Activated gamma-delta T cell (primary cell): ENCODE data around the gene NFE2L2.
"Not testable (repeated sequence)": the region's sequence is repeated elsewhere in the genome, so short reads cannot be mapped to it uniquely, and the experiment has no call there.

Source experiments
- DNase-seq: peaks from one replicate; lab custom pipeline; 2025; lab: John Stamatoyannopoulos, UW
- total RNA-seq, 2 donors: gene quantifications; one replicate each; lab custom pipeline; 2026; lab: John Stamatoyannopoulos, UW

Gene NFE2L2
- 113 to 143 reads per million in 2 donors for total RNA-seq

DNA sequence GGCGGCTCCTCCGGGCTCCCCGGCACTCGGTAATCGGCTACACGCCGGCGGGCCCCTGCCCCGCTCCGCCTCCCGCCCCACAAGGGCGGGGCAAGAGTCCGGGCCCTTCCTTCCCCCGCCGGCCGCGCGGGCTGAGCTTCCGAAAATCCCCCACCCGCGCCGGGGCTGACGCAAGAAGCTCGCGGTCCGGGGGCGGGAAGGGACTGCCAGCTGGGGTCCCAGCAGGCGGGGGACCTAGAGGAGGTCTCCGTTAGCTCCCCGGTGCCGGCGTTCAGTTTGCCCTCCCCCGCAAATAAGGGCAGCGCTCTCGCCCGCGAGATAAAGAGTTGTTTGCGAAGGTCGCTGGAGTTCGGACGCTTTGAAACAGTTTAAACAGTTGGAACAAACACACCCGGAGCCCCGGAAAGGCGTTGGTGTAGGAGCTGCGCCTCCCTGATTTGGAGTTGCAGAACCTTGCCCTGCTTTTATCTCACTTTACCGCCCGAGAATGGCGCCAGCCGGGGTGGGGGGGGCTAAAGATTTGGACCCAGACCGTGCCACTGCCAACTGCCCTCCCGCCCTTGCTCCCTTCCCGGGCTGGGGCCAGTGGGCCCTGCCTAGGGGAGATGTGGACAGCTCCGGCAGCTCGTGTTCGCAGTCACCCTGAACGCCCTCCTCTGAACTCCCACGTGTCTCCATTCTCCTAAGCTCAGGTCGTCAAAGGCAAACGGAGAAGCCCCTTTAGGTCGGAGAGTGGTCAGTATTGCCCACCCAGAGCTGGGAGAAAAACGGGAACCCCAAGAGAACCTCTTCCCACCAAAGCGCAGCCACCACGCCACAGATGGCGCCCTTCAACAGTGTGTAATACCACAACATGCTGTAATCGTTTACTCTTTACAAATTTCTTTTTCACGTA is at the start of gene NFE2L2:
NFE2L2 (minus strand) TSS at position 35 of the 895 bp plus-strand sequence. CDS start 151 bp downstream, outside the sequence.
- DNase-seq, result peak; percentile 94

DNA sequence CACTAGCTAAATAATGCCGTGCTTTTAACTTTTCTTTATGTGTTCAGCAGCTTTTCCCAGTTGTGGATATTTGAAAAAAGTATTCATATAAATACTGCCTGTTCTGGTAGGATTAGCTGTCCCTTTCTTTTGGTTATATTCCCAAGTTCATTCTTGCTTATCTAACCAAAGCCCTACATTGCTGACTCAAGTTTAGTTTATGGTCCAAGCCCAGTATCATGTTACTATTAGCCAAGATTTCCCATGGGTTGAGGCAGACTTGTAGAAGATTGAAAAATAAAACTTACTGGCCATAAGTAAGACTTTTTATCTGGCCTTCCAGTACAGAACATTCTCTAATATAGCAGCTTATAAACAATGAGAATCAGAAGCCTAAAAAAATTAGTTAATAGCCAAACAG is 49.7 kb upstream of the NFE2L2 start:
- DNase-seq, result no peak

DNA sequence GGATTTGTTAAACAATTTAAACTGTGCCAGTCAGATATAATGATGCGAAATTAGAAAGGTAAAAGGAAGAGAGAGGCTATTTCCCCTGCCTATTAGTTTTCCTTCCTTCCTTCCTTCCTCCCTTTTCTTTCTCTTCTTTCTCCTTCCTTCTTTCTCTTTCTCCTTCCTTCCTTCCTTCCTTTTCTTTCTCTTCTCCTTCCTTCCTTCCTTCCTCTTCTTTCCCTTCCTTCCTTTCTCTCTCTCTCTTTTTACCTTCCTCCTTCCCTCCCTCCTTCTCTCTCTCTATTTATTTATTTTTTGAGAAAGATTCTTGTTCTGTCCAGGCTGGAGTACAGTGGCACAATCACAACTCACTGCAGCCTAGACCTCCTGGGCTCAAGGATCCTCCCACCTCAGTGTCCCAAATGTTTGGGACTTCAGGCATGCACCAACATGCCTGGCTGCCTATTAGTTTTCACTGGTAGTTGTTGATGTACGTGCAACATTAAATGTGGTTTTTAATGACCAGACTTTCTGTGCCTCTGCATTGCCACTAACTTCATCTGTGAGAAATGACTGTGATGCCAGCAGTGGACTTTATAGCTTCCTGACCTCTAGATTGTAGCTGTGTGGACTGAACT is 48.7 kb upstream of the NFE2L2 start:
- DNase-seq, result no peak

DNA sequence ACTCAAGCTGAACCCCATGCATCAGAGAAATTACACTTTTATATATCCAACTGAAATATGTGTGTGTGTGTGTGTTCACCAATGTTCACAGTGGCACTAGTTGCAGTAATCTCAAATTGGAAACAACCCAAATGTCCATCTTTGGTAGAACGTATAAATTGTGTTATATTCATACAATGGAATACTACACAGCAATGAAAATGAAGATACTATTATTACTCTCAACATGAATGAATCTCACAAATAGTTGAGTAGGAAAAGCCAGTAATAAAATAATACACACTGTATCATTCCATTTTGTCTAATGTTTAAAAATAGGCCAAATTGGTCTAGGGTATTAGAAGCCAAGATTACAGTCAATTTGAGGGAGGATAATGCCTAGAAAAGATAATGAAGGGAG is 48.0 kb upstream of the NFE2L2 start:
- no peak for DNase-seq

- DNase-seq, result not testable (repeated sequence)
Measured at GRCh38 chr2:177309672-177310309, 45.3 kb upstream of the NFE2L2 start.

DNA sequence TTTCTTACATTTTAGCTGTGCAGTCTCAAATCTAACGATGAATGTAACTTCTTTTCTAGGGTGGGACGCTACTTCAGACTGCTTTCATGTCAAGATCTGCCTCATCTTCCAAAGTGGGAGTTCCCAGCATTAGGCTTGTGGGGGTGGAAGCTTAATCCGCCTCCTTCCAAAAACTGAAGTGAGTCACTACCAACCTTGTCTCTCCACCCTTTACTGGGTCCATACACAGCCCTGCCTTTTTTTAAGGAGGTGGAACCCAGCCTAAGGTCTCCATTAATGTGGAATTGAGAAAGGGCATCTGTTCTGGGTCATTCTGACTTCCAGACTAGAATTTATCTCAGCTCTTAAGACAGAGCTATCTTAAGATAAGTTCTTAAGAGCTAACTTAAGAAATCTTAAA is 42.0 kb upstream of the NFE2L2 start:
- DNase-seq, result no peak

DNA sequence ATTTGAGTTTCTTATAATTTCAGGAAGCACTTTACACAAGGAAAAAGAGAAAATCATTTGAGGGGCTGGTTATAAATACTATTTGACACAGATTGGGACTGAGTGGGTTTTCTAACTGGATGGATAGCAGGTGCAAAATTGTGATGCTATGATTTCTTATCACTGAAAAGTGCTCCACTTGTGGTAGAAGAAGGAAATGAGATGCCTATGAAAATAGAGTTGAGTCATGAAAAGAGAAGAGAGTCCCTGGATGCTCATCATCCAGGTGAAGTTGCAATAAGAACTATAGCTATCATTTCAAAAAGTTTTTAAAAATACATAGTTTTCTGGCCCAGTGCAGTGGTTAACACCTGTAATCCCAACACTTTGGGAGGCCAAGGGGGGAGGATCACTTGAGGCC is 39.4 kb upstream of the NFE2L2 start:
- DNase-seq, result no peak

GRCh38 chr2:177302552-177302951 is 38.0 kb upstream of the NFE2L2 start:
- no peak for DNase-seq

DNA sequence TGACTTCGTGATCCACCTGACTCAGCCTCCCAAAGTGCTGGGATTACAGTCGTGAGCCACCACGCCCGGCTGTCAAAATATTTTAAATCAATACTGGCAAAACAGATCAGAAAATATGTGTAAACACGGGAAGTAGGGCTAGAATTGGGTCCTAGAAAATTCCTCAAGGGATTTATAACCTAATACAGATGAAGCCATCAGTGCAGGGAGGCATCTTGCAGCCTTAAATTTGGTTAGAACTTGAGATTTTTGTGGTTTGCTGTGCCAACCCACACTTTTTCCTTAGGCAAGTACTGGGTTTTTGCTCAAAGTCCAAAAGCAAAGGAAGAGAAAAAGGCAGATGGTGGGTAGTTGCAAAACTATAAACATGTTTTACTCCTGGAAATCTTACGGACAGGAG is 33.7 kb upstream of the NFE2L2 start:
- DNase-seq, result no peak

GRCh38 chr2:177296040-177296439 is 31.5 kb upstream of the NFE2L2 start:
- DNase-seq, result no peak

DNA sequence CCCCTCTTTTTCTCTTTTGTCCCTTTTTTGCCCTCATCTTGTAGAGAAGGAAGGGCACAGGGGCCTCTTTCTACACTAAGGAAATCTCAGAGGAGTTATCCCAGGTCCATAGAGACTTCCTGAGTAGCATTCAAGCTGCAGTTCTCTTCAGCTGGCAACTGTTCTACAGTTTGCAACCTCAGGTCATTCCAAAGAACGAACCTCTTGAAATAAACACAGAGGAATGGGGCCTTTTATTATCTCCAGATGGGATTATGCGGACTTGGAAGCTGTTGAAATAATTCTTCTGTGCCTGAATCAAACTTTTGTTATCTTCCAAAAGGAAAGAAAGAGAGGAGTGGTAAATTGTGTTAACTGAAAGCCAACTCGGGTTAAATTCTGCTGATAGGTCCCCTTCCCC is 31.0 kb upstream of the NFE2L2 start:
- DNase-seq, result no peak

DNA sequence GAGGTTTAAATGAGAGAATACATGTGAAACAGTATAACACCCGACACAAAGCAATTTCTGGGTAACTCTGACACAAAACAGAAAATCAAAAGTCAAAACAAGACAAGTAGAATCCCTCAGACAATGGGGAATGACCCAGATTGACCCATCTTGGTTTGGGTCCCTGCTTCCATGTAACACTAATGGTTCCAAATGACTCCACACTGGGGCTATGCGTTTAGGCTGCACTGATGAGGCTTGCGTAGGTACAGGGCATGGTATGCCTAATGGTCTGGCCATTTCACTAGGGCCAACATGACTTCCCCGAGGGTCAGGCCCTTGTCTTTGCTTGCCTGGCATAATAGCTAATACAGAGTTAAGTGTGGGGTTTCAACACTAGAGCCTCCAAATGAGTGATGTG is 27.2 kb upstream of the NFE2L2 start:
- no peak for DNase-seq

- no peak for DNase-seq
Measured at GRCh38 chr2:177289824-177290628, 25.5 kb upstream of the NFE2L2 start.

DNA sequence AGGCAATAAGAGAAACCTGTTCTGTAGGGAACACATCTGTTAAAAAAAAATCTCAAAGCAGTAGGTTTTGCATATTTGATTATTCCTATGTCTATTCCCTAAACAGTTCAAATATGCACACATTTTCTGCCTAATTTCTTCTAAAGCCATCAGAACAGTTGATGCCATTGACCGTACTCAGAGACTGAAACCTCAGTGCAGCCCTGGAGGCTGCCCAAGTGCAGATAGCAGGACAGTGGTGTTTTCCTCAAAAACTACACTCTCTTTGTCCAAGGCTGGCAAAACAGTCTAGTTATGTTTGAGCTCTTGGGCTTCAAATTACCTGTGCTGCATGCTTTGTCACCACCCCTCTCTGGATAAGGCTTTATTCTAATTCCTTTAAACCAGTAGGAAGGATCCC is 23.3 kb upstream of the NFE2L2 start:
- no peak for DNase-seq

DNA sequence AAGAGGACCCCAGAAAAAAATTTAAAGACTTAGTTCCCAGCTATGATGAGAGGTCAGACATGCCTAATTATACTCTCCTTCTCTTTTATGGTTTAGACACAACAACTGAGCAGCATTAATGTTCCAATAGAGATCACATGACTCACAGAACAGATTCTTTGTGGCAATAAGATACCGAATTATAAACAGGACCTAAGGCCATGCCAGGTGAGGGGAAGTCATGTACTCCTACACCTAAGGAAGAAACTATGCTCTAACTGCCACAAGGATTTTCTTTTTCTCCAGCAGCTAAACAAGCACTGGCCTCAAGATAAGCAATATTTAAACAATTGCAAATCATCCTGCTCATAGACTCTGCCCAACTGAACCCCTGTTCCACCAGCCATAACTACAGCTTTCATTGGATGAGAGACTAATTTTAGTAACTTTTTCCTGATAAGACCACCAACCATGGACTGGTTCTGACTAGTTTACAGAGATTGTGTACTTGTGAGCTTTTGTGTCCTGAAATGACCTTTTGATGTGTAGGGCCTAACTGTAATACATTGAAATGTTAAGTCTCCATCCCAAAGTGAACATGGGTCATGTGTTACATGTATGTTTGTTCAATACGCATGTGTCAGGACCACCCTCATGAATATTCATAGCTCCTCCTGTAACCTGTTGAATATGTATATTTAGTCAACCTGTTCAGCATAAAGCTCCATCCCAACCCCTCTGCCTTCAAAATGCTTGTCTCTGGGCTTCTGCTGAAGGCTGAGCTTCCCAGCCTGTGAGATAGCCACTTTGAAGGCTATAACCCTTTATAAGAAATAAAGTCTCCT is 21.6 kb upstream of the NFE2L2 start:
- DNase-seq, result no peak

DNA sequence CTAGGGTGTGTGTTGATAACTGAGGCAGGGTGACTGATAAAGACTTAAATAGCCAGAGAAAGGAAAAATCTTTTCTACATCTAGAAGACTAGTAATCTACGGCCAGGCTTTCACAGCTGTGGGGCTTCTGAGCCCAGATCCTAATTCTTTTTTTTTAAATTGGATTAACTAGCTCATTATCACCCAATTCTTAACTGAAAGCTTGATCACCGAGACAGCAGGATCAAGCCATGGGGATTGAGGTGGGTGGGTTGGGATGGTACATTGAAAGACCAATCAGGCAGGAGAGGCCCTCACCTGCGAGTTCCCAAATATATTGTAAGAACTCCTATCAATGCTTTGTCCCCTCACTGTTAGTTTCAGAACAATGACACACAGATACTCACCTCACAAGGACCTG is 20.0 kb upstream of the NFE2L2 start:
- no peak for DNase-seq

DNA sequence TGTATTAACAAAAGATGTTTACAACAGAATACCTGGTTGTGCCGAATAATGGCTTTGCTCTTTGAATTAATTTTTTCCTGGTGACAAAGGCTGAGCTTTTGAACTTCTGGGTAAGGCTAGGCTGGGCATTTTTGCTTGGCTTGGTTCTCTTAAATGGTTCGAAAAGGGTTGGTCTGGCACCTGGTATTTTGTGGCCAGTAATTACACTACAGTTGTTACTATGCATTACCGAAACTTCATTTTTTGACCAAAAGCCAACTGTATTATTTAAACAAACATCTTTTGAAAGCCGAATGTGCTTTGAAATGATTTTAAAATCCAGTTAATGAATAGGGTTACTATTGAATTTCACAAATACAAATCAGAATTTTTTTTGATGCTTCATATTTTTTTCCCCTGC is 19.4 kb upstream of the NFE2L2 start:
- no peak for DNase-seq

GRCh38 chr2:177282787-177283572 is 18.5 kb upstream of the NFE2L2 start:
- no peak for DNase-seq

DNA sequence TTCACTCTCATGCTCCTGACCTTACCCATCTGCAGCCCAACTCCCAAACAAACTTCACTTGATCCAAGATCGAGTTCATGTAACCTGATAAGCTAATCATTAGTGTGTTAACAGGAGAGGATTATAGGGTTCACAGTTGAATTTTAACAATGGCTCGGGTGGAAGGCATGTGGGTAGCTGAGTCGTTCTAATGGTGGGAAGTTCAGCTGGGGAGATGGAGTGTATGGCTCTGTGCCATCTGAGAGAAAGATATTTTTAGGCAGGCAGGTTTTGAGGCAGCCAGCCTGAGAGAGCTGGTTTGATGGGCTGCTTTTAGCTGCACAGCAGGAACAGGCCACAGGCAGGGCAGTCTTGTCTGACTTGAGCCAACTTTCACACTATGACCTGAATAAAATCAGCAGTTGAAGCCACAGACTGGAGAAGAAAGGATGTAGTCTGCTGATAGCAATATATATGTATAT is 17.7 kb upstream of the NFE2L2 start:
- DNase-seq, result no peak
